GM21528 (cell line): Measurements from ENCODE around the gene LSS.
"Not testable (repeated sequence)": the region's sequence is repeated elsewhere in the genome, so short reads cannot be mapped to it uniquely, and the experiment has no call there.

Experiments used
- ATAC-seq: cut with Tn5 transposase; IDR thresholded peaks from one replicate; pipeline ENCODE4 v1.9.1; 2021; ENCODE audit warnings: mild to moderate bottlenecking, moderate library complexity; ENCODE audit not compliant: unreplicated experiment, low FRiP score

The LSS gene

GRCh38 chr21:46142582-46143473 lies 85.7 kb downstream of the LSS start:
- no peak for ATAC-seq

GRCh38 chr21:46141767-46142581 lies 86.6 kb downstream of the LSS start:
- no peak for ATAC-seq

DNA sequence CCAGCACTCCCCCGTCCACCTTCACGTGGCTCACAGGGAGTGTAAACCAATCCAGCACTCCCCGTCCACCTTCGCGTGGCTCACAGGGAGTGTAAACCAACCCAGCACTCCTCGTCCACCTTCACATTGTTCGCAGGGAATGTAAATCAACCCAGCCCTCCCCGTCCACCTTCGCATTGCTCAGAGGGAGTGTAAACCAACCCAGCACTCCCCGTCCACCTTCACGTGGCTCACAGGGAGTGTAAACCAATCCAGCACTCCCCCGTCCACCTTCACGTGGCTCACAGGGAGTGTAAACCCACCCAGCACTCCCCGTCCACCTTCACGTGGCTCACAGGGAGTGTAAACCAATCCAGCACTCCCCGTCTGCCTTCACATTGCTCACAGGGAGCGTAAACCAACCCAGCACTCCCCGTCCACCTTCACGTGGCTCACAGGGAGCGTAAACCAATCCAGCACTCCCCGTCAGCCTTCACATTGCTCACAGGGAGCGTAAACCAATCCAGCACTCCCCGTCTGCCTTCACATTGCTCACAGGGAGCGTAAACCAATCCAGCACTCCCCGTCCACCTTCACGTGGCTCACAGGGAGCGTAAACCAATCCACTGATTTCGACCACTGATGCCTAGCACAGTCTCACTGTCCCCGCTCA lies 88.1 kb downstream of the LSS start:
- ATAC-seq, result not testable (repeated sequence)

DNA sequence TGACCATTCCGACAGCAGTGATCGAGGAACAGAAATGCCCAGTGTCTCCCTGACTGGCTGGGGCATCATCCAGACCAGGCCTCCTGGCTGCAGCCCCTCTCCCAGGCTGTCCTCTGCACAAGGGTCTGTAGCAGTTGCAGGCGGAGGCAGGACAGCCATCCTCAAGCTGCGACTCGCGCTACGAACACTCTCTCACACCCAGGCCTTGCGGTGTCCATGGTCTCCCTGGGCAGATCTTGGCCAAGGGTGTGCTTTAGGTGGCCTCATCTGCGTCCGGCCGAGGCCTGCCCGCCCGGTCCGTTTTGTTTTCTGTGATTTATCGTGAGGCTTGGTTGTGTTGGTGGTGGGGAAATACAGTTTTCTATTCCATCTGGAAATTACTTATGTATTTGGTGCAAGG lies 88.9 kb downstream of the LSS start:
- no peak for ATAC-seq

GRCh38 chr21:46138383-46138970 lies 90.1 kb downstream of the LSS start:
- ATAC-seq, result no peak
